Activated CD4-positive, alpha-beta T cell treated with anti-CD3 and anti-CD28 coated beads for 36 hours (primary cell): ENCODE measurements around the gene NFIX. TPM values are rescaled to one million over a fixed set of nuclear protein-coding genes. Genes with fewer than 3 reads are reported as not detected.

Experiments used
- ATAC-seq: fragments of 200-7000 bp; cut with Tn5 transposase; one replicate; pipeline ENCODE4 v1.10.0; 2021; ENCODE audit warnings: mild to moderate bottlenecking, moderate library complexity
- CTCF ChIA-PET: fragments of 350-600 bp; sonication (Branson Sonifier 250); formaldehyde crosslinking; loops from one replicate; lab custom pipeline; 2021; ENCODE audit warnings: antibody characterized with exemption; lab: Charles Lee
- POLR2A ChIA-PET: fragments of 350-600 bp; sonication (Branson Sonifier 250); formaldehyde crosslinking; loops from one replicate; lab custom pipeline; 2021; ENCODE audit warnings: antibody characterized with exemption, inconsistent platforms; lab: Charles Lee
- DNase-seq: peaks from one replicate; pipeline ENCODE4 v3.0.0-alpha.2; 2020
- H3K27ac Mint-ChIP-seq: one replicate; pipeline ENCODE4 v1.8.0; 2021; ENCODE audit warnings: mixed read lengths
- H3K27me3 Mint-ChIP-seq: one replicate; pipeline ENCODE4 v1.8.0; 2021; ENCODE audit warnings: mixed read lengths
- H3K36me3 Mint-ChIP-seq: one replicate; pipeline ENCODE4 v1.8.0; 2021; ENCODE audit warnings: low read depth, mixed read lengths
- H3K4me1 Mint-ChIP-seq: one replicate; pipeline ENCODE4 v1.8.0; 2021; ENCODE audit warnings: mixed read lengths
- H3K4me3 Mint-ChIP-seq: one replicate; pipeline ENCODE4 v1.8.0; 2021; ENCODE audit warnings: mild to moderate bottlenecking, moderate library complexity, mixed read lengths
- H3K9me3 Mint-ChIP-seq: one replicate; pipeline ENCODE4 v1.8.0; 2021; ENCODE audit warnings: low read depth, mixed read lengths
- intact Hi-C, 2 experiments: fragments of 100-400 bp; cut with DNase I in 1 of 2; cut with micrococcal nuclease in 1 of 2; formaldehyde crosslinking; loops; one replicate each; pipeline versions ENCODE4 v1.14.2 to v1.15.1; 2022 to 2024; cut with DNase I, micrococcal nuclease
- total RNA-seq, 2 experiments: library from RNA; stranded (reverse); gene quantifications; one replicate each; pipeline ENCODE4 v1.2.3, GENCODE V29; 2021

The NFIX gene
- total RNA-seq, 2 experiments from 2014 or later, result 4.3 to 4.8 TPM

- intact Hi-C loops, result no loop called here
- DNase-seq, result no peak
- ChIA-PET POLR2A (no interaction called here), CTCF (interaction anchor here (0.7 to 6.4 kb wide), 14 partner anchors 11 to 589 kb away, joined by 3 to 117 read pairs (median 14); no protein-coding TSS in a partner anchor)
- no peak overlapping the region for H3K27ac Mint-ChIP-seq
- no peak for ATAC-seq
- H3K36me3 Mint-ChIP-seq, result no peaks in the 10 kb centered on the region
- H3K27me3 Mint-ChIP-seq, result peaks cover 16% of the 10 kb centered on the region
- H3K9me3 Mint-ChIP-seq, result no peaks in the 10 kb centered on the region
- H3K4me1 Mint-ChIP-seq, result peaks cover 6% of the 10 kb centered on the region
- no peak overlapping the region for H3K4me3 Mint-ChIP-seq
Measured at GRCh38 chr19:13062317-13062716, 67.0 kb downstream of the NFIX start.

GRCh38 chr19:13063461-13064091 is 68.3 kb downstream of the NFIX start:
- no peaks in the 10 kb centered on the region for H3K9me3 Mint-ChIP-seq
- DNase-seq (no peak), ATAC-seq (no peak)
- no peak overlapping the region for H3K4me3 Mint-ChIP-seq
- peaks cover 16% of the 10 kb centered on the region for H3K27me3 Mint-ChIP-seq
- no peaks in the 10 kb centered on the region for H3K36me3 Mint-ChIP-seq
- CTCF ChIA-PET, result interaction anchor here (0.6 to 1.9 kb wide), 6 partner anchors 18 to 250 kb away, joined by 3 to 5 read pairs (median 4); no protein-coding TSS in a partner anchor
- POLR2A ChIA-PET, result no interaction called here
- H3K4me1 Mint-ChIP-seq, result peaks cover 6% of the 10 kb centered on the region
- intact Hi-C loops, result no loop called here
- no peak overlapping the region for H3K27ac Mint-ChIP-seq

- DNase-seq, result no peak
- H3K9me3 Mint-ChIP-seq, result no peaks in the 10 kb centered on the region
- H3K4me1 Mint-ChIP-seq, result peaks cover 6% of the 10 kb centered on the region
- H3K4me3 Mint-ChIP-seq, result no peak overlapping the region
- no peak for ATAC-seq
- peaks cover 14% of the 10 kb centered on the region for H3K27me3 Mint-ChIP-seq
- no peaks in the 10 kb centered on the region for H3K36me3 Mint-ChIP-seq
- no peak overlapping the region for H3K27ac Mint-ChIP-seq
- ChIA-PET POLR2A (no interaction called here), CTCF (interaction anchor here (0.6 to 1.9 kb wide), 7 partner anchors 11 to 249 kb away, joined by 3 to 5 read pairs (median 4); no protein-coding TSS in a partner anchor)
- intact Hi-C loops, result no loop called here
Measured at GRCh38 chr19:13064092-13064489, 68.8 kb downstream of the NFIX start.

GRCh38 chr19:13066226-13066625 is 71.0 kb downstream of the NFIX start:
- peaks cover 2% of the 10 kb centered on the region for H3K4me1 Mint-ChIP-seq
- no peaks in the 10 kb centered on the region for H3K9me3 Mint-ChIP-seq
- intact Hi-C loops, result no loop called here
- DNase-seq (no peak), ATAC-seq (no peak)
- H3K4me3 Mint-ChIP-seq, result no peak overlapping the region
- no peak overlapping the region for H3K27ac Mint-ChIP-seq
- H3K27me3 Mint-ChIP-seq, result peaks cover 10% of the 10 kb centered on the region
- POLR2A ChIA-PET, result no interaction called here
- no peaks in the 10 kb centered on the region for H3K36me3 Mint-ChIP-seq
- CTCF ChIA-PET, result interaction anchor here (1.0 kb wide), 1 partner anchor 13 kb away, joined by 3 read pairs; no protein-coding TSS in a partner anchor

- ChIA-PET POLR2A (no interaction called here), CTCF (interaction anchor here (1.0 to 1.9 kb wide), 2 partner anchors 14 to 89 kb away, joined by 3 to 5 read pairs; no protein-coding TSS in a partner anchor)
- no peak overlapping the region for H3K27ac Mint-ChIP-seq
- intact Hi-C loops, result no loop called here
- H3K27me3 Mint-ChIP-seq, result peaks cover 4% of the 10 kb centered on the region
- H3K9me3 Mint-ChIP-seq, result no peaks in the 10 kb centered on the region
- H3K4me3 Mint-ChIP-seq, result no peak overlapping the region
- no peaks in the 10 kb centered on the region for H3K36me3 Mint-ChIP-seq
- no peak for ATAC-seq
- no peak for DNase-seq
- no peaks in the 10 kb centered on the region for H3K4me1 Mint-ChIP-seq
Measured at GRCh38 chr19:13066933-13067807, 71.9 kb downstream of the NFIX start.

- Mint-ChIP-seq H3K4me3 (no peak overlapping the region), H3K9me3 (no peaks in the 10 kb centered on the region), H3K27me3 (no peaks in the 10 kb centered on the region), H3K4me1 (no peaks in the 10 kb centered on the region), H3K27ac (no peak overlapping the region), H3K36me3 (no peaks in the 10 kb centered on the region)
- CTCF ChIA-PET, result interaction anchor here (0.6 to 1.9 kb wide), 2 partner anchors 13 to 91 kb away, joined by 3 to 5 read pairs; no protein-coding TSS in a partner anchor
- no peak for DNase-seq
- ATAC-seq, result no peak
- POLR2A ChIA-PET, result no interaction called here
- intact Hi-C loops, result no loop called here
Measured at GRCh38 chr19:13068085-13068846, 73.0 kb downstream of the NFIX start.

GRCh38 chr19:13069415-13070359 is 74.4 kb downstream of the NFIX start:
- H3K27ac Mint-ChIP-seq, result no peak overlapping the region
- intact Hi-C loops, result no loop called here
- ChIA-PET CTCF (interaction anchor here (0.5 to 1.8 kb wide), 5 partner anchors 8 to 96 kb away, joined by 3 to 10 read pairs (median 3); no protein-coding TSS in a partner anchor), POLR2A (no interaction called here)
- no peak overlapping the region for H3K4me3 Mint-ChIP-seq
- no peaks in the 10 kb centered on the region for H3K9me3 Mint-ChIP-seq
- H3K27me3 Mint-ChIP-seq, result no peaks in the 10 kb centered on the region
- H3K36me3 Mint-ChIP-seq, result no peaks in the 10 kb centered on the region
- no peaks in the 10 kb centered on the region for H3K4me1 Mint-ChIP-seq
- no peak for DNase-seq
- no peak for ATAC-seq

- H3K36me3 Mint-ChIP-seq, result no peaks in the 10 kb centered on the region
- ChIA-PET POLR2A (no interaction called here), CTCF (interaction anchor here (0.9 to 1.8 kb wide), 3 partner anchors 9 to 93 kb away, joined by 3 to 10 read pairs (median 3); no protein-coding TSS in a partner anchor)
- no peak for ATAC-seq
- no peak for DNase-seq
- no peak overlapping the region for H3K27ac Mint-ChIP-seq
- intact Hi-C loops, result no loop called here
- H3K9me3 Mint-ChIP-seq, result no peaks in the 10 kb centered on the region
- H3K27me3 Mint-ChIP-seq, result no peaks in the 10 kb centered on the region
- no peak overlapping the region for H3K4me3 Mint-ChIP-seq
- H3K4me1 Mint-ChIP-seq, result no peaks in the 10 kb centered on the region
Measured at GRCh38 chr19:13070425-13071140, 75.3 kb downstream of the NFIX start.

GRCh38 chr19:13071444-13072187 is 76.3 kb downstream of the NFIX start:
- Mint-ChIP-seq H3K36me3 (no peaks in the 10 kb centered on the region), H3K27me3 (no peaks in the 10 kb centered on the region), H3K27ac (no peak overlapping the region), H3K9me3 (no peaks in the 10 kb centered on the region), H3K4me3 (no peak overlapping the region), H3K4me1 (no peaks in the 10 kb centered on the region)
- ChIA-PET POLR2A (no interaction called here), CTCF (interaction anchor here (1.1 to 1.2 kb wide), 3 partner anchors 11 to 106 kb away, joined by 3 to 4 read pairs (median 3); no protein-coding TSS in a partner anchor)
- intact Hi-C loops, result no loop called here
- ATAC-seq (no peak), DNase-seq (no peak)
